MCF 10A (cell line): ENCODE data around the gene LEMD2. TPM values are rescaled to one million over a fixed set of nuclear protein-coding genes. Genes with fewer than 3 reads are reported as not detected.

Source experiments
- Bru-seq: library from RNA; stranded (reverse); fragments of 400-500 nt; gene quantifications from one replicate; lab custom pipeline; 2021; lab: Mats Ljungman, UMichigan
- BruChase-seq, 2 experiments: library from RNA; stranded (reverse); fragments of 400-500 nt; gene quantifications; one replicate each; lab custom pipeline; 2021; lab: Mats Ljungman, UMichigan
- BruUV-seq: library from RNA; stranded (reverse); fragments of 400-500 nt; replicated peaks from 2 replicates; lab custom pipeline; 2021; lab: Mats Ljungman, UMichigan
- CTCF ChIA-PET: fragments of 300-600 bp; sonication (Branson Sonifier 250); formaldehyde crosslinking; extraction: SDS; loops from one replicate; lab custom pipeline; 2021; ENCODE audit warnings: antibody characterized with exemption, inconsistent platforms; lab: Yijun Ruan, JAX
- POLR2A ChIA-PET: fragments of 300-600, 350-650 bp; sonication (Branson Sonifier 250); formaldehyde crosslinking; extraction: SDS; loops from one replicate; lab custom pipeline; 2020; ENCODE audit warnings: antibody characterized with exemption, inconsistent platforms; lab: Yijun Ruan, JAX
- DNase-seq: peaks from one replicate; pipeline ENCODE4 v3.0.0-alpha.2; 2018; ENCODE audit not compliant: unreplicated experiment
- H3K27ac Mint-ChIP-seq: one replicate; pipeline ENCODE4 v1.8.0; 2022; ENCODE audit warnings: mild to moderate bottlenecking, low read depth, mixed read lengths; ENCODE audit not compliant: unreplicated experiment
- H3K27me3 Mint-ChIP-seq: one replicate; pipeline ENCODE4 v1.8.0; 2022; ENCODE audit warnings: mixed read lengths; ENCODE audit not compliant: insufficient read depth, unreplicated experiment
- H3K36me3 Mint-ChIP-seq: one replicate; pipeline ENCODE4 v1.8.0; 2022; ENCODE audit warnings: mild to moderate bottlenecking, moderate library complexity, mixed read lengths; ENCODE audit not compliant: insufficient read depth, unreplicated experiment
- H3K4me1 Mint-ChIP-seq: one replicate; pipeline ENCODE4 v1.8.0; 2022; ENCODE audit warnings: mixed read lengths; ENCODE audit not compliant: insufficient read depth, unreplicated experiment
- H3K4me3 Mint-ChIP-seq: one replicate; pipeline ENCODE4 v1.8.0; 2022; ENCODE audit warnings: mild to moderate bottlenecking, moderate library complexity, mixed read lengths; ENCODE audit not compliant: unreplicated experiment
- H3K9me3 Mint-ChIP-seq: one replicate; pipeline ENCODE4 v1.8.0; 2022; ENCODE audit warnings: mixed read lengths; ENCODE audit not compliant: unreplicated experiment
- intact Hi-C: fragments of 100-400 bp; cut with micrococcal nuclease; formaldehyde crosslinking; loops from 2 replicates; pipeline ENCODE4 v1.14.1; 2022
- long read RNA-seq: library from polyadenylated mRNA; stranded (forward); transcript quantifications from one replicate; pipeline ENCODE4 v2.0.0, GENCODE V29; 2022
- total RNA-seq: library from RNA; stranded (reverse); gene quantifications from 2 replicates; pipeline ENCODE4 v1.2.3, GENCODE V29; 2022
- TF ChIP-seq, protein P1 (sequence below): fragments of 200-600 bp; IDR thresholded peaks from one replicate; pipeline ENCODE4 v1.8.0; 2022; ENCODE audit warnings: antibody characterized with exemption, mild to moderate bottlenecking; ENCODE audit not compliant: unreplicated experiment

LEMD2 gene
- total RNA-seq = 70.5 and 79.2 TPM in 2 replicates
- percentile 87 among the genes with signal in this experiment for Bru-seq, nascent RNA
- percentile 83 among the genes with signal in this experiment for BruChase-seq, experiment 1, labeled RNA remaining after a 6-hour chase
- percentile 88 among the genes with signal in this experiment for BruChase-seq, experiment 2, labeled RNA remaining after a 2-hour chase
- long read RNA-seq, transcript LEMD2-201 (9 exons, 2,958 nt) = major isoform, 265 of 324 reads
- long read RNA-seq, transcript LEMD2-207 (8 exons, 1,306 nt) = minor isoform, 7 of 324 reads
- long read RNA-seq, partial matches to known transcripts = 8 of 324 reads
- long read RNA-seq, other reads (novel, unspliced or antisense) = 40 of 324 reads

DNA sequence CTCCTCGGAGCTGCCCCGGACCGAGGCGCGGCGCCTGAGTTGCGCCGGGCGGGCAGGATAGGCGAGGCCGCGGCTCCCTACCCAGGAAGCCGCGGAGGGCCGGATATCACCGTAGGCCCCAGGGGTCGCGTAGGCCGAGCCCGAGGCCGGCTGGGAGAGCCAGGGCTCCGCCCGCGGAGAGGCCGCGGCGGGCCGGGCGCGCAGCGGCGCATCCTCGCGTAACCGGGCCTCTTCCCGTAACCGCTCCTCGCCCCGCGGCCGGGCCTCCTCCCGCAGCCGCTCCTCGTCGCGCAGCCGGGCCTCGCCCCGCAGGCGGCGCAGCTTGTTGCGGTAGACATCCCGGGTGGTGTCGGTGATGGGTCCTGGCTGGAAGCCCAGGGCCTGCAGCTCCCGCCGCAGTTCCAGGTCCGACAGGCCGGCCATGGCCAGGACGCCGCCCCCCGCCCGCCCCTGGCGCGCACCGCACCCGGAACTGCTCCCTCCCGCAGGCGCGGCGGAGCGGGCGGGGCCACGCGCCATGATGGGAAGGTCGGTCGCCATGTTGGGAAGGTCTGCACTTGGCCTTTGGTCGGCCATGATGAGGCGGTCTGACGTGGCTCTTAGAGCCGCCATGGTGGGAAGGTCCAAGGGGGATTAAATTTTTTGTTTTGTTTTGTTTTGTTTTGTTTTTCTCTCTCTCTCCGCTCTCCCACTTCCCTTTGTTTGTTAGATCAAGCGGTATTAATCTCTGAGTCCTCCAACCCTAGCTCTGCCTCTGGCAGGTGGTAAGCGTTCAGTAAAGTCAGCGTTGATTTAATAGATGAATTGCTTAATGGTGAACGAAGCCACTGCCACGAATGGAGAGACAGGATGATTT lies at the start of gene LEMD2:
Gene LEMD2, minus strand, starts transcription at position 437 of the 856 bp plus-strand sequence. Its CDS starts 14 bp downstream, at position 423.
- CTCF ChIA-PET = interaction anchor here (0.7 to 1.3 kb wide), 4 partner anchors 11 to 62 kb away, joined by 3 to 7 read pairs (median 3); no protein-coding TSS in a partner anchor
- H3K4me1 Mint-ChIP-seq = peaks cover 21% of the 10 kb centered on the region
- POLR2A ChIA-PET = interaction anchor here (0.6 to 3.9 kb wide), 13 partner anchors 9 to 1003 kb away, joined by 3 to 28 read pairs (median 6); partner anchors contain the start of genes BAK1, BLTP3A and UQCC2
- H3K36me3 Mint-ChIP-seq = peaks cover 24% of the 10 kb centered on the region
- intact Hi-C loops = loop anchor here (5.0 to 10.0 kb wide), 2 partner anchors 56 to 238 kb away; no protein-coding TSS in a partner anchor
- peaks cover 17% of the 10 kb centered on the region for H3K27me3 Mint-ChIP-seq
- H3K9me3 Mint-ChIP-seq = no peaks in the 10 kb centered on the region
- no TSS peak for BruUV-seq
- DNase-seq = peak; percentile 90
- peak within 1 kb of the TSS; percentile 92 for H3K27ac Mint-ChIP-seq
- TF ChIP-seq, protein P1, sequence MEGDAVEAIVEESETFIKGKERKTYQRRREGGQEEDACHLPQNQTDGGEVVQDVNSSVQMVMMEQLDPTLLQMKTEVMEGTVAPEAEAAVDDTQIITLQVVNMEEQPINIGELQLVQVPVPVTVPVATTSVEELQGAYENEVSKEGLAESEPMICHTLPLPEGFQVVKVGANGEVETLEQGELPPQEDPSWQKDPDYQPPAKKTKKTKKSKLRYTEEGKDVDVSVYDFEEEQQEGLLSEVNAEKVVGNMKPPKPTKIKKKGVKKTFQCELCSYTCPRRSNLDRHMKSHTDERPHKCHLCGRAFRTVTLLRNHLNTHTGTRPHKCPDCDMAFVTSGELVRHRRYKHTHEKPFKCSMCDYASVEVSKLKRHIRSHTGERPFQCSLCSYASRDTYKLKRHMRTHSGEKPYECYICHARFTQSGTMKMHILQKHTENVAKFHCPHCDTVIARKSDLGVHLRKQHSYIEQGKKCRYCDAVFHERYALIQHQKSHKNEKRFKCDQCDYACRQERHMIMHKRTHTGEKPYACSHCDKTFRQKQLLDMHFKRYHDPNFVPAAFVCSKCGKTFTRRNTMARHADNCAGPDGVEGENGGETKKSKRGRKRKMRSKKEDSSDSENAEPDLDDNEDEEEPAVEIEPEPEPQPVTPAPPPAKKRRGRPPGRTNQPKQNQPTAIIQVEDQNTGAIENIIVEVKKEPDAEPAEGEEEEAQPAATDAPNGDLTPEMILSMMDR = no peak
- H3K4me3 Mint-ChIP-seq = peak within 1 kb of the TSS; percentile 84

GRCh38 chr6:33837971-33838665 lies 49.2 kb upstream of the LEMD2 start:
- CTCF ChIA-PET = interaction anchor here (0.9 to 1.6 kb wide), 3 partner anchors 46 to 146 kb away, joined by 3 to 5 read pairs (median 3); no protein-coding TSS in a partner anchor
- POLR2A ChIA-PET = no interaction called here
- H3K27ac Mint-ChIP-seq = no peak overlapping the region
- no peaks in the 10 kb centered on the region for H3K9me3 Mint-ChIP-seq
- TF ChIP-seq, protein P1 = no peak
- no peaks in the 10 kb centered on the region for H3K27me3 Mint-ChIP-seq
- DNase-seq = no peak
- no peaks in the 10 kb centered on the region for H3K36me3 Mint-ChIP-seq
- intact Hi-C loops = no loop called here
- H3K4me1 Mint-ChIP-seq = peaks cover 19% of the 10 kb centered on the region
- H3K4me3 Mint-ChIP-seq = no peak overlapping the region
- no TSS peak for BruUV-seq

- Mint-ChIP-seq H3K4me3 (no peak overlapping the region), H3K4me1 (peaks cover 19% of the 10 kb centered on the region), H3K27me3 (no peaks in the 10 kb centered on the region), H3K27ac (no peak overlapping the region), H3K36me3 (no peaks in the 10 kb centered on the region), H3K9me3 (no peaks in the 10 kb centered on the region)
- ChIA-PET POLR2A (interaction anchor here (1.4 kb wide), 1 partner anchor 12 kb away, joined by 6 read pairs; no protein-coding TSS in a partner anchor), CTCF (interaction anchor here (0.7 kb wide), 1 partner anchor 14 kb away, joined by 4 read pairs; no protein-coding TSS in a partner anchor)
- no TSS peak for BruUV-seq
- no peak for DNase-seq
- intact Hi-C loops = no loop called here
- TF ChIP-seq, protein P1 = no peak
These were observed 48.0 kb upstream of the LEMD2 start for GRCh38 chr6:33836806-33837469.
